NB4 (cell line): ENCODE data around the gene ZNF782.

Source experiments
- DNase-seq: peaks from one replicate; pipeline ENCODE4 v3.0.0; 2010; ENCODE audit warnings: low read depth
- H3K4me3 ChIP-seq: one replicate; pipeline ENCODE4 v1.5.1; 2011; ENCODE audit warnings: mild to moderate bottlenecking, low read depth, low read length, moderate library complexity
- MAX ChIP-seq: IDR thresholded peaks from 2 replicates; pipeline ENCODE4 v1.6.1; 2011; ENCODE audit warnings: low read depth, low read length
- MYC ChIP-seq: IDR thresholded peaks from 2 replicates; pipeline ENCODE4 v1.6.1; 2011; ENCODE audit warnings: low read depth, low read length
- POLR2A ChIP-seq: IDR thresholded peaks from 2 replicates; pipeline ENCODE4 v1.6.1; 2011; ENCODE audit warnings: mild to moderate bottlenecking; ENCODE audit not compliant: insufficient read length; ENCODE audit errors: extremely low read depth
- TF ChIP-seq, protein P1 (sequence below): IDR thresholded peaks from one replicate; pipeline ENCODE4 v1.5.1; 2012; ENCODE audit warnings: low read depth, low read length

Gene ZNF782

GRCh38 chr9:96777426-96777864 lies 76.9 kb downstream of the ZNF782 start:
- H3K4me3 ChIP-seq: peak overlapping the region; percentile 72
- TF ChIP-seq MAX: no peak
- TF ChIP-seq, protein P1, sequence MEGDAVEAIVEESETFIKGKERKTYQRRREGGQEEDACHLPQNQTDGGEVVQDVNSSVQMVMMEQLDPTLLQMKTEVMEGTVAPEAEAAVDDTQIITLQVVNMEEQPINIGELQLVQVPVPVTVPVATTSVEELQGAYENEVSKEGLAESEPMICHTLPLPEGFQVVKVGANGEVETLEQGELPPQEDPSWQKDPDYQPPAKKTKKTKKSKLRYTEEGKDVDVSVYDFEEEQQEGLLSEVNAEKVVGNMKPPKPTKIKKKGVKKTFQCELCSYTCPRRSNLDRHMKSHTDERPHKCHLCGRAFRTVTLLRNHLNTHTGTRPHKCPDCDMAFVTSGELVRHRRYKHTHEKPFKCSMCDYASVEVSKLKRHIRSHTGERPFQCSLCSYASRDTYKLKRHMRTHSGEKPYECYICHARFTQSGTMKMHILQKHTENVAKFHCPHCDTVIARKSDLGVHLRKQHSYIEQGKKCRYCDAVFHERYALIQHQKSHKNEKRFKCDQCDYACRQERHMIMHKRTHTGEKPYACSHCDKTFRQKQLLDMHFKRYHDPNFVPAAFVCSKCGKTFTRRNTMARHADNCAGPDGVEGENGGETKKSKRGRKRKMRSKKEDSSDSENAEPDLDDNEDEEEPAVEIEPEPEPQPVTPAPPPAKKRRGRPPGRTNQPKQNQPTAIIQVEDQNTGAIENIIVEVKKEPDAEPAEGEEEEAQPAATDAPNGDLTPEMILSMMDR: no peak
- no peak for TF ChIP-seq MYC
- TF ChIP-seq POLR2A: no peak
- DNase-seq: no peak

- DNase-seq: no peak
- no peak overlapping the region for H3K4me3 ChIP-seq
- TF ChIP-seq POLR2A: no peak
- TF ChIP-seq MYC: no peak
- no peak for TF ChIP-seq MAX
- TF ChIP-seq, protein P1: no peak
These were observed 83.2 kb downstream of the ZNF782 start for GRCh38 chr9:96771124-96771523.

- TF ChIP-seq MAX (no peak), POLR2A (no peak)
- no peak for DNase-seq
- H3K4me3 ChIP-seq: no peak overlapping the region
These were observed 84.3 kb downstream of the ZNF782 start for GRCh38 chr9:96769989-96770388.
